HCT116 (cell line): ENCODE measurements around the gene PLA2G15. TPM values are rescaled to one million over a fixed set of nuclear protein-coding genes. Genes with fewer than 3 reads are reported as not detected.
"Not testable (repeated sequence)": the region's sequence is repeated elsewhere in the genome, so short reads cannot be mapped to it uniquely, and the experiment has no call there.

ENCODE experiments used
- ATAC-seq: fragments of 200-7000 bp; cut with Tn5 transposase; 2 replicates; pipeline ENCODE4 v1.9.1; 2020; ENCODE audit warnings: mild to moderate bottlenecking, moderate library complexity
- BruUV-seq: library from RNA; stranded (reverse); fragments of 400-500 nt; replicated peaks from 2 replicates; lab custom pipeline; 2021; lab: Mats Ljungman, UMichigan
- CTCF ChIA-PET: fragments of 300-600 bp; sonication (Branson Sonifier 250); formaldehyde crosslinking; loops from one replicate; lab custom pipeline; 2021; ENCODE audit warnings: antibody characterized with exemption; lab: Charles Lee
- POLR2A ChIA-PET: fragments of 300-600, 350-600 bp; sonication (Branson Sonifier 250); formaldehyde crosslinking; loops from one replicate; lab custom pipeline; 2021; ENCODE audit warnings: antibody characterized with exemption; lab: Charles Lee
- RAD21 ChIA-PET, 2 experiments: fragments of 300-600 bp; sonication (Branson Sonifier 250); formaldehyde crosslinking; loops; one replicate each; lab custom pipeline; 2023; ENCODE audit warnings: low total read pairs in 2 of 2; ENCODE audit not compliant: uncharacterized antibody in 2 of 2, unreplicated experiment in 2 of 2, low non-redundant PET in 1 of 2; lab: Charles Lee
- DNase-seq: peaks from one replicate; pipeline ENCODE4 v3.0.0-alpha.2; 2010; ENCODE audit warnings: low read depth, low spot score
- H2AFZ ChIP-seq: fragments of 200-600 bp; shearing (Covaris generic), sonication (generic); 2 replicates; pipeline ENCODE4 v1.6.1; 2017; ENCODE audit warnings: low read depth, mixed run types, mixed read lengths, antibody characterized with exemption, low read length; ENCODE audit not compliant: poor library complexity, severe bottlenecking
- H3K27ac ChIP-seq: 2 replicates; pipeline ENCODE4 v1.5.1; 2012; ENCODE audit warnings: low read depth, low read length
- H3K27me3 ChIP-seq: fragments of 200-600 bp; sonication (generic); 2 replicates; pipeline ENCODE4 v1.6.1; 2016; ENCODE audit warnings: mixed run types, low read length, mixed read lengths; ENCODE audit not compliant: insufficient read depth
- H3K36me3 ChIP-seq, 2 experiments: fragments of 200-500 bp in 1 of 2; fragments of 200-600 bp in 1 of 2; sonication (Bioruptor generic) in 1 of 2; sonication (generic) in 1 of 2; 2 replicates each; pipeline versions ENCODE4 v1.5.1 to v1.6.1; 2014 to 2016; ENCODE audit warnings: low read length in 2 of 2, inconsistent platforms in 1 of 2, mixed read lengths in 1 of 2, mixed run types in 1 of 2; ENCODE audit not compliant: insufficient read depth in 2 of 2, control insufficient read depth in 1 of 2
- H3K4me1 ChIP-seq, 2 experiments: fragments of 200-600 bp in 1 of 2; sonication (generic) in 1 of 2; 2 replicates each; pipeline versions ENCODE4 v1.5.1 to v1.6.1; 2012 to 2017; ENCODE audit warnings: low read length in 2 of 2, inconsistent platforms in 1 of 2, mild to moderate bottlenecking in 1 of 2, mixed read lengths in 1 of 2, mixed run types in 1 of 2, moderate library complexity in 1 of 2; ENCODE audit not compliant: insufficient read depth in 2 of 2, control insufficient read depth in 1 of 2
- H3K4me2 ChIP-seq: fragments of 200-600 bp; sonication (generic); 2 replicates; pipeline ENCODE4 v1.6.1; 2017; ENCODE audit warnings: mixed run types, low read length, mixed read lengths
- H3K4me3 ChIP-seq, 2 experiments: fragments of 200-600 bp in 1 of 2; sonication (generic) in 1 of 2; replicated peaks in 1 of 2; 2 replicates each; pipeline ENCODE4 v1.5.1; 2011 to 2016; ENCODE audit warnings: low read length in 2 of 2, control low read depth in 1 of 2, low read depth in 1 of 2, mild to moderate bottlenecking in 1 of 2, mixed read lengths in 1 of 2, mixed run types in 1 of 2
- H3K79me2 ChIP-seq: fragments of 200-600 bp; sonication (generic); 2 replicates; pipeline ENCODE4 v1.6.1; 2017; ENCODE audit warnings: mild to moderate bottlenecking, mixed run types, low read length, moderate library complexity, mixed read lengths; ENCODE audit not compliant: insufficient read depth
- H3K9ac ChIP-seq: fragments of 200-600 bp; sonication (generic); 2 replicates; pipeline ENCODE4 v1.6.1; 2016; ENCODE audit warnings: low read length, mixed read lengths
- H3K9me2 ChIP-seq: fragments of 200-600 bp; sonication (generic), shearing (Covaris generic); 2 replicates; pipeline ENCODE4 v1.6.1; 2017; ENCODE audit warnings: mixed run types, mild to moderate bottlenecking, moderate library complexity; ENCODE audit not compliant: insufficient read depth
- H3K9me3 ChIP-seq, 2 experiments: fragments of 200-500 bp in 1 of 2; fragments of 200-600 bp in 1 of 2; sonication (Bioruptor generic) in 1 of 2; sonication (generic) in 1 of 2; 2 replicates each; pipeline ENCODE4 v1.6.1; 2014 to 2017; ENCODE audit warnings: low read length in 2 of 2, mixed read lengths in 2 of 2, inconsistent platforms in 1 of 2, low read depth in 1 of 2, mild to moderate bottlenecking in 1 of 2, mixed run types in 1 of 2, moderate library complexity in 1 of 2; ENCODE audit not compliant: control insufficient read depth in 1 of 2, insufficient read depth in 1 of 2
- H4K20me1 ChIP-seq: fragments of 200-600 bp; sonication (generic), shearing (Covaris generic); 2 replicates; pipeline ENCODE4 v1.6.1; 2017; ENCODE audit warnings: mixed run types, mild to moderate bottlenecking, moderate library complexity; ENCODE audit not compliant: insufficient read depth
- CEBPB ChIP-seq: IDR thresholded peaks from 2 replicates; pipeline ENCODE4 v1.6.1; 2012; ENCODE audit warnings: low read depth
- EGR1 ChIP-seq: IDR thresholded peaks from 2 replicates; pipeline ENCODE4 v1.6.1; 2012; ENCODE audit warnings: low read depth
- ELF1 ChIP-seq: IDR thresholded peaks from 2 replicates; pipeline ENCODE4 v1.6.1; 2012; ENCODE audit warnings: low read depth, borderline replicate concordance
- EZH2 ChIP-seq: fragments of 200-600 bp; sonication (generic); IDR thresholded peaks from 2 replicates; pipeline ENCODE4 v1.6.1; 2017; ENCODE audit warnings: antibody characterized with exemption, mixed run types
- EZH2phosphoT487 ChIP-seq: fragments of 200-600 bp; IDR thresholded peaks from 2 replicates; pipeline ENCODE4 v1.6.1; 2018; ENCODE audit warnings: antibody characterized with exemption, borderline replicate concordance
- FOSL1 ChIP-seq: IDR thresholded peaks from 2 replicates; pipeline ENCODE4 v1.6.1; 2012; ENCODE audit warnings: low read depth
- JUND ChIP-seq: IDR thresholded peaks from 2 replicates; pipeline ENCODE4 v1.6.1; 2012
- POLR2A ChIP-seq: IDR thresholded peaks from 2 replicates; pipeline ENCODE4 v1.7.0; 2011; ENCODE audit warnings: borderline replicate concordance; ENCODE audit not compliant: insufficient read depth, insufficient read length; ENCODE audit errors: extremely low read depth
- POLR2AphosphoS5 ChIP-seq: IDR thresholded peaks from 2 replicates; pipeline ENCODE4 v1.6.1; 2011; ENCODE audit warnings: mild to moderate bottlenecking, low read depth, low read length, moderate library complexity
- SP1 ChIP-seq: IDR thresholded peaks from 2 replicates; pipeline ENCODE4 v1.6.1; 2012; ENCODE audit warnings: low read depth
- TCF7L2 ChIP-seq: IDR thresholded peaks from 2 replicates; pipeline ENCODE4 v1.7.0; 2011; ENCODE audit warnings: borderline replicate concordance, inconsistent platforms; ENCODE audit not compliant: insufficient read depth, insufficient read length; ENCODE audit errors: extremely low read depth
- YY1 ChIP-seq: IDR thresholded peaks from 2 replicates; pipeline ENCODE4 v1.6.1; 2011; ENCODE audit warnings: low read length, low read depth, moderate library complexity, mild to moderate bottlenecking; ENCODE audit not compliant: insufficient replicate concordance; ENCODE audit errors: extremely low read depth
- ZNF274 ChIP-seq: fragments of 200-500 bp; sonication (Bioruptor generic); IDR thresholded peaks from 2 replicates; pipeline ENCODE4 v1.6.1; 2014; ENCODE audit warnings: mild to moderate bottlenecking, low read depth, low read length, inconsistent platforms
- intact Hi-C: fragments of 100-400 bp; cut with micrococcal nuclease; formaldehyde crosslinking; loops from 2 replicates; pipeline ENCODE4 v1.10.0; 2022
- total RNA-seq: library from RNA; stranded (reverse); gene quantifications from one replicate; pipeline ENCODE4 v1.2.1, GENCODE V29; 2021; ENCODE audit not compliant: unreplicated experiment
- TF ChIP-seq, protein P1 (sequence below): IDR thresholded peaks from 2 replicates; pipeline ENCODE4 v1.6.1; 2012; ENCODE audit warnings: low read depth
- TF ChIP-seq, protein P2 (sequence below): IDR thresholded peaks from 2 replicates; pipeline ENCODE4 v1.6.1; 2011; ENCODE audit warnings: mild to moderate bottlenecking, low read length, moderate library complexity; ENCODE audit not compliant: insufficient replicate concordance; ENCODE audit errors: extremely low read depth
- TF ChIP-seq, protein P3 (sequence below): IDR thresholded peaks from 2 replicates; pipeline ENCODE4 v1.6.1; 2012

Gene PLA2G15
- total RNA-seq, 1 experiment from 2014 or later = 7.5 TPM

DNA sequence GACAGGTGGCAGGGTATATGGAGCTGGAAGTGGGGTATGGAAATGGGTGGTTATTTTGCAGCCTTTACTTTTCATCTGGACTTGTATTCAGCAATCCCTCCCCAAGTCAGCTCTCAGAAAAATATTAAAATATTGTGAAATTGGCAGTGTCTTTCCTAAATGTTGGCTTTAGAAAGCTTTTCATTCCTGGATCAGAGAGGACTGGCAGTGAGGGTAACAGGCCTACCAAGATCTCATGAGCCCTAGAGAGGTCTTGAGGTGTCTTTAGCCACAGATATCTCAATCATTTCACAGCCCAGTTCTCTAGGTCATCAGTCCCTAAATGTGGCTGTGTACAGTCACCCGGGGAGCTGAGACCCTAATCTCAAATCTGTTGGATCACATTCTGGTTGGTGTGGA is 43.1 kb downstream of the PLA2G15 start:
- ChIA-PET CTCF (no interaction called here), POLR2A (no interaction called here), RAD21 (no interaction called here)
- Histone ChIP-seq H3K4me2 (no peak overlapping the region), H3K4me1 (peaks cover 0 to 7% of the 10 kb centered on the region in 2 experiments; a peak in 1 of 4 replicates), H3K9ac (no peak overlapping the region), H3K9me3 (no peaks in the 10 kb centered on the region), H3K4me3 (no peak overlapping the region), H4K20me1 (no peaks in the 10 kb centered on the region), H2AFZ (no peak overlapping the region), H3K27me3 (no peaks in the 10 kb centered on the region), H3K27ac (no peak overlapping the region), H3K79me2 (peaks cover 50% of the 10 kb centered on the region), H3K9me2 (no peaks in the 10 kb centered on the region), H3K36me3 (peaks cover 2 to 39% of the 10 kb centered on the region in 2 experiments; a peak in 2 of 4 replicates)
- intact Hi-C loops = no loop called here
- no TSS peak for BruUV-seq
- TF ChIP-seq EZH2 (no peak), POLR2AphosphoS5 (no peak), SP1 (no peak), EZH2phosphoT487 (no peak), EGR1 (no peak), CEBPB (no peak), FOSL1 (no peak), ELF1 (no peak), JUND (no peak), POLR2A (no peak), TCF7L2 (no peak), YY1 (no peak), ZNF274 (no peak)
- TF ChIP-seq, protein P1, sequence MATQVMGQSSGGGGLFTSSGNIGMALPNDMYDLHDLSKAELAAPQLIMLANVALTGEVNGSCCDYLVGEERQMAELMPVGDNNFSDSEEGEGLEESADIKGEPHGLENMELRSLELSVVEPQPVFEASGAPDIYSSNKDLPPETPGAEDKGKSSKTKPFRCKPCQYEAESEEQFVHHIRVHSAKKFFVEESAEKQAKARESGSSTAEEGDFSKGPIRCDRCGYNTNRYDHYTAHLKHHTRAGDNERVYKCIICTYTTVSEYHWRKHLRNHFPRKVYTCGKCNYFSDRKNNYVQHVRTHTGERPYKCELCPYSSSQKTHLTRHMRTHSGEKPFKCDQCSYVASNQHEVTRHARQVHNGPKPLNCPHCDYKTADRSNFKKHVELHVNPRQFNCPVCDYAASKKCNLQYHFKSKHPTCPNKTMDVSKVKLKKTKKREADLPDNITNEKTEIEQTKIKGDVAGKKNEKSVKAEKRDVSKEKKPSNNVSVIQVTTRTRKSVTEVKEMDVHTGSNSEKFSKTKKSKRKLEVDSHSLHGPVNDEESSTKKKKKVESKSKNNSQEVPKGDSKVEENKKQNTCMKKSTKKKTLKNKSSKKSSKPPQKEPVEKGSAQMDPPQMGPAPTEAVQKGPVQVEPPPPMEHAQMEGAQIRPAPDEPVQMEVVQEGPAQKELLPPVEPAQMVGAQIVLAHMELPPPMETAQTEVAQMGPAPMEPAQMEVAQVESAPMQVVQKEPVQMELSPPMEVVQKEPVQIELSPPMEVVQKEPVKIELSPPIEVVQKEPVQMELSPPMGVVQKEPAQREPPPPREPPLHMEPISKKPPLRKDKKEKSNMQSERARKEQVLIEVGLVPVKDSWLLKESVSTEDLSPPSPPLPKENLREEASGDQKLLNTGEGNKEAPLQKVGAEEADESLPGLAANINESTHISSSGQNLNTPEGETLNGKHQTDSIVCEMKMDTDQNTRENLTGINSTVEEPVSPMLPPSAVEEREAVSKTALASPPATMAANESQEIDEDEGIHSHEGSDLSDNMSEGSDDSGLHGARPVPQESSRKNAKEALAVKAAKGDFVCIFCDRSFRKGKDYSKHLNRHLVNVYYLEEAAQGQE = no peak
- TF ChIP-seq, protein P2, sequence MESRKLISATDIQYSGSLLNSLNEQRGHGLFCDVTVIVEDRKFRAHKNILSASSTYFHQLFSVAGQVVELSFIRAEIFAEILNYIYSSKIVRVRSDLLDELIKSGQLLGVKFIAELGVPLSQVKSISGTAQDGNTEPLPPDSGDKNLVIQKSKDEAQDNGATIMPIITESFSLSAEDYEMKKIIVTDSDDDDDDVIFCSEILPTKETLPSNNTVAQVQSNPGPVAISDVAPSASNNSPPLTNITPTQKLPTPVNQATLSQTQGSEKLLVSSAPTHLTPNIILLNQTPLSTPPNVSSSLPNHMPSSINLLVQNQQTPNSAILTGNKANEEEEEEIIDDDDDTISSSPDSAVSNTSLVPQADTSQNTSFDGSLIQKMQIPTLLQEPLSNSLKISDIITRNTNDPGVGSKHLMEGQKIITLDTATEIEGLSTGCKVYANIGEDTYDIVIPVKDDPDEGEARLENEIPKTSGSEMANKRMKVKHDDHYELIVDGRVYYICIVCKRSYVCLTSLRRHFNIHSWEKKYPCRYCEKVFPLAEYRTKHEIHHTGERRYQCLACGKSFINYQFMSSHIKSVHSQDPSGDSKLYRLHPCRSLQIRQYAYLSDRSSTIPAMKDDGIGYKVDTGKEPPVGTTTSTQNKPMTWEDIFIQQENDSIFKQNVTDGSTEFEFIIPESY = no peak
- TF ChIP-seq, protein P3, sequence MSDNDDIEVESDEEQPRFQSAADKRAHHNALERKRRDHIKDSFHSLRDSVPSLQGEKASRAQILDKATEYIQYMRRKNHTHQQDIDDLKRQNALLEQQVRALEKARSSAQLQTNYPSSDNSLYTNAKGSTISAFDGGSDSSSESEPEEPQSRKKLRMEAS = no peak
- DNase-seq (no peak), ATAC-seq (no peak)

DNA sequence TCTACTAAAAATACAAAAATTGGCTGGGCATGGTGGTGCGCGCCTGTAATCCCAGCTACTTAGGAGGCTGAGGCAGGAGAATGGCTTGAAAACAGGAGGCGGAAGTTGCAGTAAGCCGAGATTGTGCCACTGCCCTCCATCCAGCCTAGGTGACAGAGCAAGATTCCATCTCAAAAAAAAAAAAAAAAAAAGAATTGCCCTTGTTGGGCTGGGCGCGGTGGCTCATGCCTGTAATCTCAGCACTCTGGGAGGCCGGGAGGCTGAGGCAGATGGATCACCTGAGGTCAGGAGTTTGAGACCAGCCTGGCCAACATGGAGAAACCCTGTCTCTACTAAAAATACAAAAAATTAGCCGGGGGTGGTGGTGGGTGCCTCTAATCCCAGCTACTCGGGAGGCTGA is 43.6 kb downstream of the PLA2G15 start:
- POLR2A ChIA-PET = not testable (repeated sequence)
- CTCF ChIA-PET = interaction anchor here (0.7 to 2.2 kb wide), 2 partner anchors 25 to 195 kb away, joined by 3 to 6 read pairs; partner anchors contain the start of gene SLC7A6
- H3K36me3 ChIP-seq = peaks cover 2 to 39% of the 10 kb centered on the region in 2 experiments; a peak in 2 of 4 replicates

More for the DNA sequence above, 43.6 kb downstream of the PLA2G15 start:
- H3K4me2 ChIP-seq, H3K9ac ChIP-seq, BruUV-seq, H3K4me1 ChIP-seq, RAD21 ChIA-PET, H4K20me1 ChIP-seq, H3K9me2 ChIP-seq, H3K9me3 ChIP-seq, ATAC-seq, H3K27me3 ChIP-seq, H2AFZ ChIP-seq, DNase-seq, H3K27ac ChIP-seq, intact Hi-C loops, H3K4me3 ChIP-seq: not testable (repeated sequence)
- H3K79me2 ChIP-seq = peaks cover 44% of the 10 kb centered on the region
